Cardiac fibroblast (primary cell): ENCODE results near the gene ACOT4.
"Not testable (repeated sequence)": the region's sequence is repeated elsewhere in the genome, so short reads cannot be mapped to it uniquely, and the experiment has no call there.

Source experiments
- DNase-seq, 2 donors: peaks; one replicate each; pipeline versions ENCODE4 v3.0.0 to v3.0.0-alpha.2; 2010; ENCODE audit warnings: low read depth in 2 of 2
- H3K4me3 ChIP-seq, 2 donors: replicated peaks in 1 of 2; 1 replicate in 1 of 2; 2 replicates in 1 of 2; pipeline ENCODE4 v1.5.1; 2011; ENCODE audit warnings: low read depth in 2 of 2, low read length in 2 of 2, mild to moderate bottlenecking in 2 of 2, moderate library complexity in 1 of 2
- TF ChIP-seq, protein P1 (sequence below): IDR thresholded peaks from one replicate; pipeline ENCODE4 v1.5.1; 2011; ENCODE audit warnings: low read depth, mild to moderate bottlenecking, low read length, inconsistent platforms

The ACOT4 gene

DNA sequence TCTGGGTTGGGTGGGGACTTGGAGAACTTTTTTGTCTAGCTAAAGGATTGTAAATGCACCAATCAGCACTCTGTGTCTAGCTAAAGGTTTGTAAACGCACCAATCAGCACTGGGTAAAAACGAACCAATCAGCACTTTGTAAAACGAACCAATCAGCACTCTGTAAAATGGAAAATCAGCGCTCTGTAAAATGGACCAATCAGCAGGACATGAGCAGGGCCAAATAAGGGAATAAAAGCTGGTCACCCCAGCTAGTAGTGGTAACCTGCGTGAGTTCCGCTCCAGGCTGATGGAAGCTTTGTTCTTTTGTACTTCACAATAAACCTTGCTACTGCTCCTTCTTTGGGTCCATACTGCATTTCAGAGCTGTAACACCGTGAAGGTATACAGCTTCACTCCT is 24.3 kb upstream of the ACOT4 start:
- DNase-seq, result no peak
- TF ChIP-seq, protein P1, sequence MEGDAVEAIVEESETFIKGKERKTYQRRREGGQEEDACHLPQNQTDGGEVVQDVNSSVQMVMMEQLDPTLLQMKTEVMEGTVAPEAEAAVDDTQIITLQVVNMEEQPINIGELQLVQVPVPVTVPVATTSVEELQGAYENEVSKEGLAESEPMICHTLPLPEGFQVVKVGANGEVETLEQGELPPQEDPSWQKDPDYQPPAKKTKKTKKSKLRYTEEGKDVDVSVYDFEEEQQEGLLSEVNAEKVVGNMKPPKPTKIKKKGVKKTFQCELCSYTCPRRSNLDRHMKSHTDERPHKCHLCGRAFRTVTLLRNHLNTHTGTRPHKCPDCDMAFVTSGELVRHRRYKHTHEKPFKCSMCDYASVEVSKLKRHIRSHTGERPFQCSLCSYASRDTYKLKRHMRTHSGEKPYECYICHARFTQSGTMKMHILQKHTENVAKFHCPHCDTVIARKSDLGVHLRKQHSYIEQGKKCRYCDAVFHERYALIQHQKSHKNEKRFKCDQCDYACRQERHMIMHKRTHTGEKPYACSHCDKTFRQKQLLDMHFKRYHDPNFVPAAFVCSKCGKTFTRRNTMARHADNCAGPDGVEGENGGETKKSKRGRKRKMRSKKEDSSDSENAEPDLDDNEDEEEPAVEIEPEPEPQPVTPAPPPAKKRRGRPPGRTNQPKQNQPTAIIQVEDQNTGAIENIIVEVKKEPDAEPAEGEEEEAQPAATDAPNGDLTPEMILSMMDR, result no peak
- no peak overlapping the region for H3K4me3 ChIP-seq

DNA sequence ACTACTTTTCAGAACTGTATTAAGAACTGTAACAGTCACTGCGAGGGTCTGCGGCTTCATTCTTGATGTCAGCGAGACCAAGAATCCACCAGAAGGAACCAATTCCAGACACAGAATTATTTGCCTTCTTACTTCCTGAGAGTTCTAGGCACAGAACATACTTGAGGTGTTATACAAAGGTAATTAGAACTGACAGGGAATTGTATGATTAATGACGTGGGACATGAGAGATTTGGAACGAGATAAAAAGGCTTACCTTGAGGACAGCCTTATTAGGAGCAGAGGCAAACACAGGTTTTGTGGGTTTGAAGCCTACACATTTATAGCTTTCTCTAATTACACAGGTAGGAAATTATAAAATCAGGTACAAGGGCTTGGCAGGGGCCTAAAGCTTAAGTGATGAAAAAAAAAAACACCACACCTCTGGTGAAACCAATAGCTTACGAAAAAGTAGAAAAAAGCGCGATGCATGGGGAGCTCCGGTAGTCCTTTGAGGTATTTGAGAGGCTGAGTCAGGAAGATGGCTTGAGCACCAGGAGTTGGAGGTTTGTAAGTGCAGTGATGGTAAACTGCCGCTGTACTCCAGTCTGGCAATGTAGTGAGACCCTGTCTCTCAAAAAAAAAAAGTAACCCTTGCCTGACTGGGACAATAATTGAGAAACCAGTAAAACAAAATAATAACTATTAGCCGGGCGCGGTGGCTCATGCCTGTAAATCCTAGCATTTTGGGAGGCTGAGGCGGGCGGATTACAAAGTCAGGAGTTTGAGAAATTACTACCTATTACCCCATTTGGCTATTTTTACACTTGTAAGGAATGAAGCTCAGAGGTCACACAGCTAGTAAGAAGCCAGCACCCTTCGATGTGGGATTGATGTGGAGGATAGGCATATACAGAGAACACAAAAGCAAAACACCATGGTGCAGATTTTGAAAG is 23.5 kb upstream of the ACOT4 start:
- peak overlapping the region in 1 of 2 donors; percentile 54 for H3K4me3 ChIP-seq
- peak; percentile 6 to 39 for DNase-seq
- TF ChIP-seq, protein P1, result no peak

DNA sequence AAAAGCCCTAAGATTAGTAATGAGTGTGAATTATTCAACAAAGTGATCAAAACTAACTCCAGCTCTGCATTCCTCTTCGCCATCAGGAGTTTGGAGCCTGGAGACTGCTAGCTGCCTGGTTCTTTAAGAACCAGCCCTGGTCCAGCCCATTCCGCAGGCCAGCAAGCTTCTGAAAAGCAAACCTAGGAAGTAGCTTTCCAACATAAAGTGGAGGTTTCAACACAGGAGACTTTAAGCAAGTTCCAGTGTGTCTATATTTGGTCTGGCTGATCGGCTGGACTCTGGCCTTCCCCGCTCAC is 22.8 kb upstream of the ACOT4 start:
- DNase-seq, result not testable (repeated sequence)
- peak overlapping the region; percentile 51 to 54 for H3K4me3 ChIP-seq

DNA sequence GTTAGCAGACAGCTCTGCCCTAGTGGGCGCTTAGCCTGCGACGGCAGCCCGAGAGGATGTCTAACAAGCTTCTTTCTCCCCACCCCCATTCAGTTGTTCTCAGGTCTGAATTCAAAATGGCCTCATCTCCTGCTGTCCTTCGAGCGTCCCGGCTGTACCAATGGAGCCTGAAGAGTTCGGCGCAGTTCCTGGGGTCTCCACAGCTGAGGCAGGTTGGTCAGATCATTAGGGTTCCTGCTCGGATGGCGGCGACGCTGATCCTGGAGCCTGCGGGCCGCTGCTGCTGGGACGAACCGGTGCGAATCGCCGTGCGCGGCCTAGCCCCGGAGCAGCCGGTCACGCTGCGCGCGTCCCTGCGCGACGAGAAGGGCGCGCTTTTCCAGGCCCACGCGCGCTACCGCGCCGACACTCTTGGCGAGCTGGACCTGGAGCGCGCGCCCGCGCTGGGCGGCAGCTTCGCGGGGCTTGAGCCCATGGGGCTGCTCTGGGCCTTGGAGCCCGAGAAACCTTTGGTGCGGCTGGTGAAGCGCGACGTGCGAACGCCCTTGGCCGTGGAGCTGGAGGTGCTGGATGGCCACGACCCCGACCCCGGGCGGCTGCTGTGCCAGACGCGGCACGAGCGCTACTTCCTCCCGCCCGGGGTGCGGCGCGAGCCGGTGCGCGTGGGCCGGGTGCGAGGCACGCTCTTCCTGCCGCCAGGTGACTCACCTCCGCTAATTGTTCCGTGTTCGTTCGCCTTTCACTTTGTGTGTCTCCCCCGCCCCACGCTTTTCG is 22.3 kb upstream of the ACOT4 start, which contains the start of gene ACOT2:
Gene ACOT2, plus strand, starts transcription at position 29 of the 774 bp plus-strand sequence. Its CDS starts 28 bp downstream, at position 57.
- DNase-seq, result peak; percentile 83 to 96
- H3K4me3 ChIP-seq, result peak within 1 kb of the TSS; percentile 51 to 54

DNA sequence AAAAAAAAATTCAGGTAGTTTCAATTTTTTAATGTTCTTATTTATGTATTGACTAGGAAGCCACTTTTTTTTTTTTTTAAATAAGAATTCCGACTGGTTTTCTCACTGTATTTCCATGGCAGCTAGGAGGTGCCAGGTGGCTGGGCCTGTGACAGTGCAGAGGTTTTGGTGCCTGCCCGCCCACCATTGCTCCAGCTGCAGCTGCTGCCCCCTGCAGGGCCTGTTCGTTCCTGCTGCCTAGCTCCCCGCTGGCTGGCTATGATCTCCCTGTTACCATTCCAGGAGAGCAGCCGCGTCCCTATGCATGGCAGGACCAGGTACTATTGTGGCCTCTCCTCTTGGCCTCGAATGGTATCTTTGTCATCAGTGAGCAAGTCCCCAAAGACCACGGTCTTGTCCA is 20.8 kb upstream of the ACOT4 start:
- H3K4me3 ChIP-seq, result not testable (repeated sequence)
- TF ChIP-seq, protein P1, result peak; percentile 44
- DNase-seq, result peak; percentile 18 to 27

DNA sequence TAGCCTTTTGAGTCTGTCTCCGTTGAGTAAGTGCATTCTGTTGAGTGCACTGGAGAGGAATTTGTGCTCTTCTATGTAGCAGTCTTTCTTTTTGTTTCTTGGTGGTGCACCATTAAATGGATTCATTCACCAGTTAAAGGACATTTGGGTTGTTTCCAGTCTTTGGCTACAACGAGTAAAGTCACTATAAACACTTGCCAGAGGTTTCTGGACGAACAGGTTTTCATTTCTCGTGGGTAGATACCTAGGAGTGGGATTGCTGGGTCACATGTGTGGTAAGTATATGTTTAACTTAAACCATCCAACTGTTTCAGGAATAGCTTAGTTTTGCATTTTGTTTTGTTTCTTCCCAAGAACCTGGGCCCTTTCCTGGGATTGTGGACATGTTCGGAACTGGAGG is 18.6 kb upstream of the ACOT4 start:
- not testable (repeated sequence) for DNase-seq, H3K4me3 ChIP-seq

DNA sequence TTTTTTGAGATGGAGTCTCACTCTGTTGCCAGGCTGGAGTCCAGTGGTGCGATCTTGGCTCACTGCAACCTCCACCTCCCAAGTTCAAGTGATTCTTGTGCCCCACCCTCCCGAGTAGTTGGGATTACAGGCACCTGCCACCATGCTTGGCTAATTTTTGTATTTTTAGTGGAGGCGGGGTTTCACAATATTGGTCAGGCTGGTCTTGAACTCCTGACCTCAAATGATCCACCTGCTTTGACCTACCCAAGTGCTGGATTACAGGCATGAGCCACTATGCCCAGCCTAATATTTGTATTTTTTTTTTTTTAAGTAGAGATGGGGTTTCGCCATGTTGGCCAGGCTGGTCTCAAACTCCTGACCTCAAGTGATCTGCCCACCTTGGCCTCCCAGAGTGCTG is 17.9 kb upstream of the ACOT4 start:
- H3K4me3 ChIP-seq, DNase-seq: not testable (repeated sequence)

DNA sequence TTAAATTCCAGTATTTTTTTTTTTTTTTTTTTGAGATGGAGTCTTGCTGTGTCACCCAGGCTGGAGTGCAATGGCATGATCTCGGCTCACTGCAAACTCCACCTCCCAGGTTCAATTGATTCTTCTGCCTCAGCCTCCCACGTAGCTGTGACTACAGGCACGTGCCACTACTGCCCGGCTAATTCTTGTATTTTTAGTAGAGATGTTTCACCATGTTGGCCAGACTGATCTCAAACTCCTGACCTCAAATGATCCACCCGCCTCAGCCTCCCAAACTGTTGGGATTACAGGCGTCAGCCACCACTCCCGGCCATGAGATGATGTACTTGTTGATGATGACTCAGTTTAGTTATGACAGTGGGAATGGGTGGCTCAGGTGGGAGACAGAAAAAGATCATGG is 17.4 kb upstream of the ACOT4 start:
- not testable (repeated sequence) for DNase-seq, H3K4me3 ChIP-seq

DNA sequence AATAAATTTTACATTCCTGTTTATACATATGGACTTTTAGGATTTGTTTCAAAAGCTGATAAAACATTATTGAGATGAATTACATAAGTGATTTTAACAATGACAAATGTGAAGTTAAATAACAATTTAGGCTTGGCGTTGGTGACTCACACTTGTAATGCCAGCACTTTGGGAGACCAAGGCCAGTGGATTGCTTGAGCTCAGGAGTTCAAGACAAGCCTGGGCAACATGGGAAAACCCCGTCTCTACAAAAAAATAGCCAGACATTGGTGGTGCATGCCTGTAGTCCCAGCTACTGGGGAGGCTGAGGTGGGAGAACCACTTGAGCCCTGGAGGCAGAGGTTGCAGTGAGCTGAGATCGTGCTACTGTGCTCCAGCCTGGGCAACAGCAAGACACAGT is 15.3 kb upstream of the ACOT4 start:
- TF ChIP-seq, protein P1, result no peak
- no peak overlapping the region for H3K4me3 ChIP-seq
- DNase-seq, result no peak

DNA sequence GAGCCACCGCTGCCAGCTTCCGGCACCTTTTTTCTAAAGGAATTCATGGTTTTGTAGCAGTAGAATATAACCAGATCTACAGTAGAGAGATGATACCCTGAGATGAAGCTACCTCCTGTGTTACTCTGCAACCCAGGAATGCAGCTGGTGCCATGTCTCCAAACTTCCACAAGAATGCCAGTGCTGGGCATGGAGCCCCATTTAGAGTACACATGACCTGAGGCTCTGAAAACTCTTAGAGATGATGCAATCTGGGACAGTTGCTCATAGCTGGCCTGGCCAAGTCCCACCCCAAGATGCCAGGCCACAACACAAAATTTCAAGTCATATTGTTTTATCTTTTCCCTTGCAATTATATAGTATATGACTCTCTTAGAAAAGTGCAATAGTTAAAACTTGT is 14.5 kb upstream of the ACOT4 start:
- not testable (repeated sequence) for H3K4me3 ChIP-seq, DNase-seq

DNA sequence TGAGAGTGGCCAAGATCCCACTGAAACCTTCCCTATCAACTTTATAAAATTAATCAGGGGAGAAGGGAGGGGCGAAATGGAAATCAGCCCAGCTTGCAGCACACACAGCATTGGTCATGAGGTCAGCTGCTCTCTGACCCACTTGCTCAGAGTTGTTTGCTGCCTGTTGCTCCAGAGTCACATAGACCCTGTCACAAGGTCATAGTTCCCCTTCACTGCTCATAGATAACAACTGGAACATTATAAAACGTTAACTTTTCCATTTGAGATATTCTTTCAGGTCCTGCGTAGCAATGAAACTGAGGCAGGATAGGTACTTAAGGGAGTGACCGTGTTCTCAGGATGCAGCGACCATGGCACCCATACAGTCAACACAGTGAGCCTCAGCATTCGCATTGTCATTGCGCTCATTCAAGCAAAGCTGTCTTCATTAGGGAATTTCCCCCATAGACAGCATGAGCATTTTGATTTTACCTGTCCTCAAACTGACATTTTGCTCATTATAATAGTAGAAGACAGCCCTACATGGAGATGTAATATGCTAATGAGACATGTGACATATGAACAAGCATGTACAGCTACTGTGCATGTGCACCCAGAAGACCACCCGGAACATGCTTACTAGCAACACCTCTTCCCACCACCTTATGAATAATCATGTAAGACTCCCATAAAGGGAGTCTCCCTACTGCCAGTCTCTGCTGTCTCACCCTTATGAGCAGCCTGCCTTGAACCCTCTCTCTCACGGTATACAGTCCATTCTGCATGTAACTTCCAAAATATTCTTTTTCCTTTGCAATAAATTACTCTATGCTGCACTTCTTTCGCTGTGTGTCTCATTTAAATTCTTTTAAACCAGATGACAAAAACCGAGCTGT is 9.3 kb upstream of the ACOT4 start:
- not testable (repeated sequence) for DNase-seq, H3K4me3 ChIP-seq
